DMS153 (cell line): Measurements from ENCODE around the gene MMP11.
"Not testable (repeated sequence)": the region's sequence is repeated elsewhere in the genome, so short reads cannot be mapped to it uniquely, and the experiment has no call there.

Experiments
- DNase-seq: peaks from one replicate; lab custom pipeline; 2025; lab: John Stamatoyannopoulos, UW

MMP11 gene, protein sequence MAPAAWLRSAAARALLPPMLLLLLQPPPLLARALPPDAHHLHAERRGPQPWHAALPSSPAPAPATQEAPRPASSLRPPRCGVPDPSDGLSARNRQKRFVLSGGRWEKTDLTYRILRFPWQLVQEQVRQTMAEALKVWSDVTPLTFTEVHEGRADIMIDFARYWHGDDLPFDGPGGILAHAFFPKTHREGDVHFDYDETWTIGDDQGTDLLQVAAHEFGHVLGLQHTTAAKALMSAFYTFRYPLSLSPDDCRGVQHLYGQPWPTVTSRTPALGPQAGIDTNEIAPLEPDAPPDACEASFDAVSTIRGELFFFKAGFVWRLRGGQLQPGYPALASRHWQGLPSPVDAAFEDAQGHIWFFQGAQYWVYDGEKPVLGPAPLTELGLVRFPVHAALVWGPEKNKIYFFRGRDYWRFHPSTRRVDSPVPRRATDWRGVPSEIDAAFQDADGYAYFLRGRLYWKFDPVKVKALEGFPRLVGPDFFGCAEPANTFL

DNA sequence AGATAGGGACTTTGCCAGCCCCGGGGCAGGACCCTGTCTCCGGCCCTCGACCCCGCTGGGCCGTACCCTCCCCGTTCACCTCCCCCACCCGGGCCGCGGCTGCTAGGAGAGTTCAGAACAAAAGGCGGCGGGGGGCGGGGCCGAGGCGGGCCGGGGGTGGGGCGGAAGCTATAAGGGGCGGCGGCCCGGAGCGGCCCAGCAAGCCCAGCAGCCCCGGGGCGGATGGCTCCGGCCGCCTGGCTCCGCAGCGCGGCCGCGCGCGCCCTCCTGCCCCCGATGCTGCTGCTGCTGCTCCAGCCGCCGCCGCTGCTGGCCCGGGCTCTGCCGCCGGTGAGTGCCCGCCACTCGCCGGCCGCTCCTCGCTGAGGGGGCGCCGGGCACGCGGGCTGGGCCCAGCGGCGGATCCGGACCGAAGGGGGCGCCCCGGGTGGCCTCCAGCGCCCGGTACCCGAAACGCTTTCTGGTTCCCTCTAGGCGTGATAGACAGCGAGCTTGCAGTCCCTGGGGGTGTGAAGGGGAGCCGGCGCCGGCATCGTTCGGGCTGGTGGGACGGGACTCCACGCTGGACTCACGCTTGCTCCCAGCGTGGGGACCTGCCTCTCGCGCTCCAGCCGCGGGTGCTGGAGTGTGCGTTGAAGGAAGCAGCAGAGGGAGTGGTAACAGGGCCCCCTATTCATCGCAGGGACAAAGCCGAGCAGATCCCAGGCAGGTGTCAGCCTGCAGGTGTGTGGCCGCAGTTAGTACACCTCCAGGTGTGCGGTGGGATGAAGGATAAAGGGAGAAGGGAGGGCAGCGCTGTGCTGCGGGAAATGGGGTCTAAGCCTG, at the start of gene MMP11:
MMP11 (plus strand) TSS at position 201 of the 825 bp plus-strand sequence; CDS start at position 223, 22 bp downstream.
- DNase-seq = peak; percentile 22

DNA sequence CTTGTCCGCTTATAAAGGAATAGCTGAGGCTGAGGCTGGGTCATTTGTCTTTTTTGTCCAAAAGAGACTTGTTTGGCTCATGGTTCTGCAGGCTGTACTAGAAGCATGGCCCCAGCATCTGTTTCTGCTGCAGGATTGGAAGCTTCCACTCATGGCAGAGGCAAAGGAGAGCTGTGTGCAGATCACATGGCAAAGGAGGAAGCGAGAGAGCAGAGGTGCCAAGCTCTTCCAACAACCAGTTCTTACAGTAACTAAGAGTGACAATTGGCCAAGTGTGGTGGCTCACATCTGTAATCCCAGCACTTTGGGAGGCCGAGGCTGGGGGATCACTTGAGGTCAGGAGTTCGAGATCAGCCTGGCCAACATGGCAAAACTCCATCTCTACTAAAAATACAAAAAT, 44.5 kb upstream of the MMP11 start:
- not testable (repeated sequence) for DNase-seq

DNA sequence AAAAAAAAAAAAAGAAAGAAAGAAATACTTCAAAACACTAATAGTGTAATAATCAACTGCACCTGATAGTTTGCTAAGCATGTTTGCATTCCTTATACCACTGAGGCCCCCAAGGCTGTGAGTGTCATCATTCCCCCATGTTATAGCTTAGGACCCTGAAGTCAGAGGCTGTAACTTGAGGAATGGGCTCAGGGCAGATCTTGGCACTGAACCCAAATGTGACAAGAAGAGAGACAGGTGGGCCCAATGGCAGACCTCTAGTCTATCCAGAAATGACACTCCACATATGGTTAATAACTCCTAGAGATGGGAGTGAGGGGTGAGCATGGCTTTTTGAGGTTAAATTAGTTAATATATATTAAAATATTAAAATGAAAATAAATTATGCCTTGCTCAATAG, 35.0 kb upstream of the MMP11 start:
- no peak for DNase-seq

DNA sequence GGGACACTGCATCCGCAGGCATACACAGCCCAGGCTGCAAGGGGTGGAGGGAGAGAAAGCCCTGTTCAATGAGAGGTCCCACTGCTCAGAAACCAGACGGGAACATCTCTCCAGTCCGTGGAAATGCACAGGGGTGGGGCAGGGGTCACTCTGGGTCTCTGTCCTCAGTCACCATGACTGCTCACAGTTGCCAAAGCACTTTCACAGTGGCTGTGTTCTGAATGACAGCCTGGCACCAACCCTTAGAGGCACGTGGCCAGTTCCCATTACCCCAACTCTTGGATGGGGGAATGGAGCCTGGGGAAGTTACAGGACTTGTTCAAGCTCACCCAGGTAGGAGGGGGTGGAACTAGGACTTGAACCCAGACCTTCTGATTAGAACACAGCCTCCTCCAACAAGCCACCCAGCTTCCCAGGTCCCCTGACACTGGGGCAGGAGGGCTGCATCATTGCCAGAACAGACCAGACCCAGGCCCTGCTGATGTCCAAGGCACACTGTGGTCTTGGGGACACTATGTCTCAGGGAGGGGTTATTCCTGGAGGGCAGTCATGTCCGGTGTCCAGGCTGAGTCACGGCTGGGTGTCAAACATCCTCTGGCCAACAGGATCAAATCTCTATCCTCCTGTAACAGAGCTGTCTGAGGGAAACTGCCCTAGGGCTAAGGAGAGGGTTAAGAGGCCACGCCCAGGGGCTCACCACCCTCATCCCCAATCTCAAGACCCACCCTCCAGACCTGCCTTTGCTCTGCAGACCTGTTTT, 30.0 kb upstream of the MMP11 start:
- no peak for DNase-seq

DNA sequence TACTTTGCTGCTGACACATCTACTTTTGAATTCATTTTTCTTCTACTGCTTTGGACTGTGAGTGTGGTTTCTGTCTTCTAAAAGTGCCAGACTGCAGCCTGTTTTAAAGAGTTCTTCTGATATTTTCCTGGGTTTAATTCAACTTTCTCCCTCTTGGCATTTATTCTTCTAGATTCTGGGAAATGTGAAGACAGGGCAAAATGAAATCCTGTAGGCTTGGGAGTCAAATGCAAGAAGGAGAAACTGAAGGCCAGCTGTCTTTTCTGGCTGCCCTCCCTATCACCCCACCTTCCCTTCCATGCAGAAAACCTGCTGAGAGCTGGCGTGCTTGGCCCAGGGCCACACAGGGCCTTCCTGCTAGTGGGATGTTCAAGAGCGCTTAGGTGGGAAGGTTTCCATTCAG, 29.3 kb upstream of the MMP11 start:
- no peak for DNase-seq

DNA sequence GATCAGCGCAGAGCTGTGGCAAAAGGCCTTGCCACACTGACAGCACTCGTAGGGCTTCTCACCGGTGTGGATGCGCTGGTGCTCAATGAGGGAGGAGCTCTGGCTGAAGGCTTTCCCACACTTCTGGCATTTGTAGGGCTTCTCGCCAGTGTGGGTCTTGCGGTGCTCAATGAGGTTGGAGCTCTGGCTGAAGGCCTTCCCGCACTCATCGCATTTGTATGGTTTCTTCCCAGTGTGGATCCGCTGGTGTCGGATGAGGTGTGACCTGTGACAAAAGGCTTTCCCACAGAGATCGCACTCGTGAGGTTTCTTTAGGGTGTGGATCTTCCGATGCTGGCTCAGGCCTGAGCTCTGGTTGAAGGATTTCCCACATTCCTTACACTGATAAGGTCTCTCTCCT, 28.6 kb upstream of the MMP11 start:
- no peak for DNase-seq

DNA sequence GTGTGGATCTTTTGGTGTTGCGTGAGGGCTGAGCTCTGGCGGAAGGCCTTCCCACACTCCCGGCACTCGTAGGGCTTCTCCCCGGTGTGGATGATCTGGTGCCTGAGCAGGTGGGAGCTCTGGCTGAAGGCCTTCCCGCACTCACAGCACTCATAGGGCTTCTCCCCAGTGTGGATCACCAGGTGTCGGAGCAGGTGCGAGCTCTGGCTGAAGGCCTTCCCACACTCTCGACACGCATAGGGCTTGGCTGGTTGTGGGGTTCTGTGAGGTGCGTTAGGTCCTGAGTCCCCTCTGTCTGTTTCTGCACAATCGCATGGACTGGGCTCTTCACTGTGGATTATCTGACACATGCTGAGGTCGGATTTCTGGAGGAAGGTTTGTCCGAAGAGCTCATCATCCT, 28.2 kb upstream of the MMP11 start:
- DNase-seq = no peak

DNA sequence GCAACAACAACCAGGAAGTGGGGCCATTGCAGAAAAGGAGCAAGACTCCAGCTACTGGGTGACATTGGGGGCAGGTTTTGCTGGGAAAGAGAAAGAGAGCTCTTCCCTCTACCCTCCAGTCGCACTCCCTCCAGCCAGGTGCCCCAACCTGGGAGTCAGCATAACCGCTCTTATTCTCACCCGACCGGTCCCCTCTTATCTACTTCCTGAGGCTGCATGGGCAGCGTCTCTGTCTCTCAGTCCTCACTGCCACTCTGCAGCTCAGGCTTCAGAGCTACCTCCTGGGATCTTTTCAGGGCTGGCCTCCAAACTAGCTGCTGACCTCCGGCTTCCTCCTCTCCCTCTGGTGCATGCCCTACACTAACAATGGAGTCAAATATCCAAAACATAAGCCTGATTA, 26.9 kb upstream of the MMP11 start:
- no peak for DNase-seq

DNA sequence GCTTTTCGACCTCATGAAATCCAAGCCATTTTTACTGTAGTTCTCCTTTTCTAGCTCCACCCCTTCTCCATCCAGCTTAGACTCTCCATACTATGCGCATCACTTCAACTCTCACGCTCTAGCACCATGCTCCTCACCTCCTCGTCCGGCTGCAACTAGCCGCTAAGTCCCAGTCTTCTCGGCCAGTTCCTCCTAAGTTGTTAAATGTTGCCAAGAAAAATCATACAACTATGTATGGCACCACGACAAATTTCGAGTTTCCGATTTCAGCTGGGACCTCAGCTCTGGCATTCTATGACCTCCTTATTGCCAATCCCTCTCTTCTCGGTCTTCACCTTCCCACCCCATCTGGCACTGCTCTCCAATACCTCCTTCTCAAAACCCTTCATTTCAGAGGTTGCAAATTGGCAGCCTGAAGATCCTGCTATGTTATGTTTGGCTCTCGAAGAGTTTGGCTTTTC, 22.8 kb upstream of the MMP11 start:
- no peak for DNase-seq

DNA sequence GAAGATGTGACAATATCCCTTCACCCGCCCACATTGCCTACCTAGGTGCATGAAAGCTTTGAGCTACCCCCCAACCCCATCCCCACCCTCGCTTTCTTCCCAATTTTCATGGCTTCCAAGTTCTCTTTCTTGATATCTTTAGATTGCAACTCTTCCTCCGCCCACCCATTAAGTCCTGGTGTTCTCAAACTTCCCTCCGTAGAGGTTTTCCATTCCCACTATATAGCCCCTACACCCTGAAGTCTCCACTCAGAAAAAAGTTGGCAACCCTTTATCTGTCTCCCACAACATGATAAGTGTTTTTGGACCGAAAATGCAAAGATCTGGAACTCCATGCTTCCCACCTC, 22.3 kb upstream of the MMP11 start:
- DNase-seq = no peak

DNA sequence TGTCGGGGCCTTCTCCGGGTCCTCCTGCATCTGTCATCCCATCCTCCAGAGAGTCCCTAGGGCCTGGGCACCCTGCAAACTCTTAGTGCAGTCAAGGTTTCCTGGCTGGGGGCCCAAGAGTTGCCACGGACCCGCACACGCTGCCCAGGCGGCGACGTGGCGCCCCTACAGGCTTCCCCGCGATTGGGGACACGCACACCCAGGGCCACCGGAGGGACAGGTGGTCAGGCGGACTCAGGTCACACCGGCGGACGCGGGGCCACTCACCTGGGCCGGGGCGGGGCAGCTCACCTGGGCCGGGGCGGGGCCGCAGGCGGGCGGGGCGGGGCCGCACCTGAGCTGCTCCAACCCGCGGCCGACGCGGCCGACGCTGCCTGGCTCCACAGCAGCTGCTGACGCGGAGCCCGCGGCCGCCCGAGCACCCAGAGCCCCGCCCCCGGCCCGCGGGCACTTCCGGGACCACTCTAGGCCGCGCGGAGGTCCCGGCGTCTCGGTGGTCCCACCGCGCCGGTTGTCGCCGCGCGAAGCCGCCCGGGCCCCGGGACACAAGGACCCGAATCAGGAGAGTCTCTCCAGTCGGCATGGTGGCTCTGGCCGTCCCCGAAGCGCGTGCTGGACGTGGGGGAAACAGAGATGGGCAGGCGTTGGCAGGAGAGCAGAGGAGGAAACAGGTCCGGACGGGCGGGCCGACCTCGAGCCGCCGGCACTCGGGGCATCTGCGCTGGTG, 21.8 kb upstream of the MMP11 start, which contains the start of gene ZNF70:
ZNF70 (minus strand) TSS at position 399 of the 727 bp plus-strand sequence. CDS start 5,972 bp downstream, outside the sequence.
- peak; percentile 72 for DNase-seq

DNA sequence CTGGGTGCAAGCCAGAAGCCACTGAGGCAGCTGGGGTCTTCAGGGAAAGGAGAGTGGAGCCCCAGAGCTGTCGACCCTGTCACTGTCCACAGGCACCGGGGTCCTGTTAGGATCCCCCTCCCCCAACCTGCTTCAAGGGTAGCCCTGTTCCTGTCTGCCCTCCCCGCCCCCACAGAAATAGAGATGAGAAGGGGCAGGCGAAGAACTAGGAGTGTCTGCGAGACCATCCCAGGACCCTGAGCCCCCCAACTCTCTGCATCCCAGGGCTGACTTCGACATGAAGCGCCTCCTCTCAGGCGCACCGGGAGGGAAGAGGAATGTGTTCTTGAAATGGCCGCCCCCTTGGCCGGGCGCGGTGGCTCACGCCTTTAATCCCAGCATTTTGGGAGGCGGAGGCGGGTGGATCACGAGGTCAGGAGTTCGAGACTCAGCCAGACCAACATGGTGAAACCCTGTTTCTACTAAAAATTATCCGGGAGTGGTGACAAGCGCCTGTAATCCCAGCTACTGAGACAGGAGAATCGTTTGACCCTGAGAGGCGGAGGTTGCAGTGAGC, 21.1 kb upstream of the MMP11 start:
- no peak for DNase-seq

DNA sequence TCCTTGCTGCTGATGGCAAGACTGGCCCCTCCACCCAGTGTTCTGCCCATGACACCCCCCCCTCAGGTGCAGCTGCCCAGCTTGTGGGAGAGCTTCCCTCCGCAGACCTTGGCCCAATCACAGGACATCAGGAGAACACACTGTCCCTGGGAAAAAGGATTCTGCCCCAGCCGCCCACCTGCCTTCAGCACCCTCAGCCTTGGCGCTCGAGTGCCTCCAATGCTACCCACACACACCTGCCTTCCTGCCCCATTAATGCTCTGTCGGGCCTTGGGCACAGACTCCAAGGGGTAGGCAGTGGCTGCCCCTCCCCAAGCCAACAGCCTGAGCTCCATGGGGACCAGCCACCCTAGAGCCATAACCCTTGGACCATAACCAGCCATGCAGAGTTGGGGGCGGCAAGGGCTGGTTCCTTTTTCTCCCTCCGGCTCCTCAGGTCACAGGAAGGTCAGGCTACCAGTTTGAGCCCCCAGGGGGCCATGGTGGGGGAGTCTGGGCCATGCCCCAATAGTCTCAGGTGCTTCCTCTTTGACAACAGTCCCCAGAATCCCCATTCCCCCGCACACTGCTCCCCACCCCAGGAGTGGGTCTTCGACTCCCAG, 20.5 kb upstream of the MMP11 start:
- no peak for DNase-seq

DNA sequence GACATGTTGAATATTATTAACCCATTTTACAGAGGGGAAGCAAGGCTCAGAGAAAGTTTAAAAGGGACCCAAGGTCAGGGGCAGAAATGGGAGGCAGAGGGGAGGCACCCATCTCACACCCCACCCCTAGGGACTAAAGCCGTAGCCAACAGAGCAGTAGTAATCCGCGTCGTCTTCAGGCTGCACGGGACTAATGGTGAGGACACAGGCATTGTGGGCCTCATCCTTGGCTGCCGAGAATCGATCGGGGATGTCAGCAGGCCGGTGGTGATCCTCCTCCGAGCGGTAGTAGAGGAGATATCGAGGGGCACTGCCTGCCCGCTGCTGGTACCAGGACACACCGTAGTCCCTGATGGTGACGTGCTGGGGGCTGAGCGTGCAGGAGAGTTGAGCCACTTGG, 19.9 kb upstream of the MMP11 start:
- no peak for DNase-seq

DNA sequence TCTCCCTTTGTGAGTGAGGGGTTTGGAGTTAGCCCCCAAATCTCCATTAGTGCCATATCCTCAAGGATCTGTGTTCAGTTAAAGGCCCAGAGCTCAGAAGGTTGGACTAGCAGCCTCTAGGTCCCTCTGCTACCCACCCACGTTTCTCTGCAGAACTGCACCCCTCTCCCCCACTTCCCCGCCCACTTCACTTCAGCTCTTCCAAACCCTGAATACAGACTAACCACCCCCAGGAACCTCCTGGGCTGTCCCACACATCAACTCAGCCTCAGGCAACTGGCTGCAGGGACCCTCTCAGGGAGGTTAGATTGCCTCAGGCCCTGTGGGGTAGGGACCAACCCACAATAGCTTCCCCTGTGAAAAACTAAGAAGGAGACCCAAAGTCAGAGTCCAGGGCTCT, 19.3 kb upstream of the MMP11 start:
- no peak for DNase-seq

DNA sequence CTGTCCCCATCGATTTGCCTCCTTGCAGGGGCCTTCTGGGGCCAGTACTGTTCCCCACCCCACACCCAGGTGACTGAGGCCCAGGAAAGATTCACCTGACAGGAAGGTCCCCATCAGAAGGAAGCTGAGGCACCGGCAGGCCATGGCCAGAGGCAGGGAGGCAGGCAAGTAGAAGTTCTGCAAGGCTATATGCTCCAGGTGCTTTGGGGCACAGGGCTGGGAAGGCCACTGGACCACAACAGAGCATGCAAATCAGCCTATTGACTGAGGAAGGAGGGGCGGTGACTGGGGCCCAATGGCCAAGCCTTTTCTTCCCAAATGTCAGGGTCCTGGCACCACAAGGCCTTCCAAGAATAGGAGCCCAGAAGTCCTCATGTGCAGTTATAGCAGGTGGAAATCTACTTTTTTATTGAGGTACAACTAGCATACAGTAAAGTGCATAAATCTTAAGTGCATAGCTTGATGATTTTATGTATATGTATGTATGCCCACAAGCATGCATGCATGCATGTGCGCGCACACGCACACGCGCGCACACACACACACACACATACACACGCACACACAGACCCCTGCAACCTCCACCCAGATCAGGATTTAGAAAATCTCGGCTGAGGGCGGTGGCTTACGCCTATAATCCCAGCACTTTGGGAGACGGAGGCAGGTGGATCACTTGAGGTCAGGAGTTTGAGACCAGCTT, 18.3 kb upstream of the MMP11 start, which contains the start of gene VPREB3:
VPREB3 (minus strand) TSS at position 206 of the 700 bp plus-strand sequence; CDS start at position 144, 62 bp downstream.
- no peak for DNase-seq

DNA sequence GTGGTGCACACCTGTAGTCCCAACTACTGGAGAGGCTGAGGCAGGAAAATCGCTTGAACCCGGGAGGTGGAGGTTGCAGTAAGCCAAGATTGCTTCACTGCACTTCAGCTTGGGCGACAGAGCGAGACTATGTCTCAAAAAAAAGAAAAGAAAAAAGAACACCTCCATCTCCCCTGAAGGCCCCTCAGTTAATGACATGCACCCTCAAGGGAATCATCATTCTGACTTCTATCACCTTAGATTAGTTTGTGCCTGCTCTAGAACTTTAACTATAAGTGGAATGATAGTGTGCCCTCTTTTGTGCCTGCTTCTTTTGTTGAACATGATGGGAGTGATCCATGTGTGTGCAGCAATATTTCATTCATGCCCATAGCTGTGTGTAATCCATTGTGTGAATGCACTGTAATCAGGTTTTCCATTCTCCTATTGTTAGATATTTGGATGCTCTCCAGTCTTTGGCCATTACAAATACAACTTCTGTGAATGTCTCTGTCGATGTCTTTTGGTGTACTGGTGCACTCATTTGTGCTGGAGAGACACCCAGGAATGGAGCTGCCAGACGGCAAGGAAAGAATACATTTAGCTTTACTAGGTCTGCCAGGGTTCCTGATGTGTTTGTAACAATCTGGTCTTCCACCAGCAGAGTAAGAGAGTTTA, 17.5 kb upstream of the MMP11 start:
- no peak for DNase-seq

DNA sequence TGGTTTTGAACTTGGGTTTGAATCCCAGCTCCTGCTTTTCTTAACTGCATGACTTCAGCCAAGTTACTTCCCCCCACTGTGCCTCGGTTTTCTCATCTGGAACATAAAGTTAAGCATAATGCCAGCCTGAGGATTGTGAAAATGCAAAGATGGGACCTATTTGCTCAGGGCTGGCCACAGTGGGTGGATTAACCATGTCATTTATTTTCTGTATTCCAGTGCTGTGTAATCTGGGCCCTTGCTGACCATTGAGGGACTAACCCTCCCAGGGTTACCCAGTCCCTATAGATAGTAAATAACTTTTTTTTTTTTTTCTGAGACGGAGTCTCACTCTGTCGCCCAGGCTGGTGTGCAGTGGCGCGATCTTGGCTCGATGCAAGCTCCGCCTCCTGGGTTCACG, 16.9 kb upstream of the MMP11 start:
- no peak for DNase-seq

DNA sequence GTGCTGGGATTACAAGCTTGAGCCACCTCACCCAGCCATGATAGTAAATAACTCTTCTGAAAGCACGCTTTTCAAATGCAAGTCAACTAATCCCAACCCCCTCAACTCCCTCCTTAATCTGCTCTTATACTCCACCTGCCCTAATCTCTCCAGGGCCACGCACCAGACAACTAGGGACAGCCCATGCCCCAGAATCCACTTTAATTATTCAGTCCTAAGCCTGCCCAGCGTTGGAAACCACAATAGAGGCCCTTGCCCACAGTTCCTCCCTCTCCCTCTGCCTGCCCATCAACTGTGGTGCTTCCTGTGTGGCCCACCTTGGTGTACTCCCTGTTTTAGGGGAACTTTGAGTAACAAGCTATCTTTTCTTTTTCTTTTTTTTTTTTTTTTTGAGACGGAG, 15.8 kb upstream of the MMP11 start:
- DNase-seq = no peak
